H1 (cell line): ENCODE results near the gene FA2H. TPM values are rescaled to one million over a fixed set of nuclear protein-coding genes. Genes with fewer than 3 reads are reported as not detected.

Experiments used
- CTCF ChIA-PET: fragments of 300-600 bp; sonication (Branson Sonifier 250); formaldehyde crosslinking; loops from one replicate; lab custom pipeline; 2021; ENCODE audit not compliant: partially characterized antibody; lab: Charles Lee
- POLR2A ChIA-PET: fragments of 300-600 bp; sonication (Branson Sonifier 250); formaldehyde crosslinking; loops from one replicate; lab custom pipeline; 2021; ENCODE audit warnings: inconsistent platforms; ENCODE audit not compliant: partially characterized antibody; lab: Charles Lee
- DNase-seq, 2 experiments: peaks; one replicate each; pipeline versions ENCODE4 v3.0.0 to v3.0.0-alpha.2; 2010 to 2022; ENCODE audit warnings: low spot score in 2 of 2, low read depth in 1 of 2, mixed read lengths in 1 of 2
- FAIRE-seq: peaks from 2 replicates; lab custom pipeline; 2011; peaks lifted over from hg19 to GRCh38; lab: Jason Lieb, UNC
- H2AFZ ChIP-seq: 2 replicates; pipeline ENCODE4 v1.8.1; 2012; ENCODE audit warnings: low read length, inconsistent platforms
- H2AK5ac ChIP-seq: 2 replicates; pipeline ENCODE4 v1.6.1; 2013; ENCODE audit warnings: low read depth, low read length
- H2BK120ac ChIP-seq: replicated peaks from 2 replicates; pipeline ENCODE3; 2013; ENCODE audit warnings: low read depth, low read length, inconsistent platforms
- H2BK12ac ChIP-seq: 2 replicates; pipeline ENCODE4 v1.6.1; 2013; ENCODE audit warnings: low read depth, low read length
- H2BK15ac ChIP-seq: 2 replicates; pipeline ENCODE4 v1.6.1; 2013; ENCODE audit warnings: low read length
- H2BK20ac ChIP-seq: 2 replicates; pipeline ENCODE4 v1.6.1; 2013; ENCODE audit warnings: low read length
- H2BK5ac ChIP-seq: 2 replicates; pipeline ENCODE4 v1.6.1; 2013; ENCODE audit warnings: low read depth, low read length
- H3K14ac ChIP-seq: 2 replicates; pipeline ENCODE4 v1.6.1; 2013; ENCODE audit warnings: inconsistent platforms; ENCODE audit not compliant: insufficient read length
- H3K18ac ChIP-seq: 2 replicates; pipeline ENCODE4 v1.6.1; 2013; ENCODE audit warnings: low read length; ENCODE audit errors: extremely low read depth
- H3K23ac ChIP-seq: 2 replicates; pipeline ENCODE4 v1.6.1; 2013; ENCODE audit warnings: inconsistent platforms; ENCODE audit not compliant: insufficient read length
- H3K23me2 ChIP-seq: 2 replicates; pipeline ENCODE4 v1.6.1; 2013; ENCODE audit warnings: low read depth, low read length
- H3K27ac ChIP-seq: 2 replicates; pipeline ENCODE4 v1.6.1; 2011; ENCODE audit warnings: low read depth, low read length, inconsistent platforms
- H3K27me3 ChIP-seq, 4 experiments: replicated peaks in 1 of 4; 1 replicate in 1 of 4; 2 replicates in 3 of 4; pipeline versions ENCODE4 v1.6.1 to v1.8.1; 2011 to 2013; ENCODE audit warnings: low read length in 3 of 4, mild to moderate bottlenecking in 3 of 4, inconsistent platforms in 2 of 4, mixed read lengths in 2 of 4, moderate library complexity in 1 of 4; ENCODE audit not compliant: control insufficient read depth in 3 of 4, insufficient read depth in 3 of 4; ENCODE audit errors: extremely low read depth in 1 of 4
- H3K36me3 ChIP-seq, 4 experiments: 2 replicates each; pipeline versions ENCODE4 v1.6.1 to v1.8.1; 2011 to 2013; ENCODE audit warnings: mild to moderate bottlenecking in 4 of 4, low read length in 3 of 4, moderate library complexity in 2 of 4, control low read depth in 1 of 4, inconsistent platforms in 1 of 4; ENCODE audit not compliant: insufficient read depth in 4 of 4, control insufficient read depth in 2 of 4
- H3K4ac ChIP-seq: replicated peaks from 2 replicates; pipeline ENCODE3; 2013; ENCODE audit warnings: low read length, low read depth, mixed read lengths, inconsistent platforms; ENCODE audit not compliant: insufficient read length
- H3K4me1 ChIP-seq, 4 experiments: replicated peaks in 1 of 4; 1 replicate in 1 of 4; 2 replicates in 3 of 4; pipeline versions ENCODE4 v1.6.1 to v1.8.1; 2011 to 2013; ENCODE audit warnings: low read length in 3 of 4, inconsistent platforms in 2 of 4, mixed read lengths in 1 of 4; ENCODE audit not compliant: insufficient read depth in 4 of 4, control insufficient read depth in 3 of 4
- H3K4me2 ChIP-seq, 2 experiments: 2 replicates each; pipeline versions ENCODE4 v1.6.1 to v1.8.1; 2011 to 2013; ENCODE audit warnings: low read depth in 2 of 2, low read length in 2 of 2, control low read depth in 1 of 2, inconsistent platforms in 1 of 2, mild to moderate bottlenecking in 1 of 2; ENCODE audit not compliant: insufficient read depth in 1 of 2
- H3K4me3 ChIP-seq, 4 experiments: fragments of 200-600, 300-600 bp in 1 of 4; sonication (generic), shearing (Covaris generic), sonication (Bioruptor Twin) in 1 of 4; 2 replicates each; pipeline versions ENCODE4 v1.5.1 to v1.8.1; 2011 to 2016; ENCODE audit warnings: low read length in 4 of 4, low read depth in 3 of 4, control low read depth in 2 of 4, inconsistent platforms in 2 of 4, mild to moderate bottlenecking in 2 of 4, mixed read lengths in 1 of 4, moderate library complexity in 1 of 4; ENCODE audit not compliant: insufficient read depth in 2 of 4; ENCODE audit errors: extremely low read depth in 1 of 4
- H3K56ac ChIP-seq: replicated peaks from 2 replicates; pipeline ENCODE3; 2013; ENCODE audit warnings: low read depth, mild to moderate bottlenecking, mixed read lengths, low read length, inconsistent platforms; ENCODE audit not compliant: insufficient read length
- H3K79me1 ChIP-seq: 2 replicates; pipeline ENCODE4 v1.6.1; 2013; ENCODE audit warnings: low read depth, low read length, control low read depth
- H3K79me2 ChIP-seq, 2 experiments: 2 replicates each; pipeline versions ENCODE4 v1.6.1 to v1.8.1; 2012 to 2013; ENCODE audit warnings: low read length in 2 of 2, mild to moderate bottlenecking in 2 of 2, inconsistent platforms in 1 of 2; ENCODE audit not compliant: insufficient read depth in 2 of 2, control insufficient read depth in 1 of 2
- H3K9ac ChIP-seq, 4 experiments: replicated peaks in 1 of 4; 1 replicate in 1 of 4; 2 replicates in 3 of 4; pipeline versions ENCODE4 v1.6.1 to v1.8.1; 2011 to 2013; ENCODE audit warnings: low read depth in 3 of 4, low read length in 3 of 4, control low read depth in 2 of 4, mild to moderate bottlenecking in 2 of 4, moderate library complexity in 2 of 4, inconsistent platforms in 1 of 4; ENCODE audit errors: extremely low read depth in 1 of 4
- H3K9me3 ChIP-seq, 2 experiments: 2 replicates each; pipeline versions ENCODE4 v1.6.1 to v1.8.1; 2012 to 2013; ENCODE audit warnings: mild to moderate bottlenecking in 2 of 2, moderate library complexity in 2 of 2, control low read depth in 1 of 2, inconsistent platforms in 1 of 2, low read depth in 1 of 2, low read length in 1 of 2, mixed read lengths in 1 of 2; ENCODE audit not compliant: insufficient read depth in 2 of 2
- H4K20me1 ChIP-seq, 2 experiments: replicated peaks in 1 of 2; 2 replicates each; pipeline versions ENCODE3 to v1.8.1; 2011 to 2013; ENCODE audit warnings: inconsistent platforms in 2 of 2, low read length in 2 of 2, mild to moderate bottlenecking in 1 of 2; ENCODE audit not compliant: insufficient read depth in 2 of 2, control insufficient read depth in 1 of 2
- H4K5ac ChIP-seq: 2 replicates; pipeline ENCODE4 v1.6.1; 2013; ENCODE audit warnings: low read length, low read depth, mixed read lengths, inconsistent platforms; ENCODE audit not compliant: insufficient read length
- H4K8ac ChIP-seq: 2 replicates; pipeline ENCODE4 v1.8.0; 2013; ENCODE audit warnings: mild to moderate bottlenecking, moderate library complexity, low read length, inconsistent platforms; ENCODE audit not compliant: insufficient read depth; ENCODE audit errors: extremely low read depth
- H4K91ac ChIP-seq: replicated peaks from 2 replicates; pipeline ENCODE3; 2013; ENCODE audit warnings: low read length, mixed read lengths, inconsistent platforms; ENCODE audit not compliant: insufficient read length
- CTCF ChIP-seq, 3 experiments: IDR thresholded peaks; 1 replicate in 2 of 3; 2 replicates in 1 of 3; pipeline versions ENCODE4 v1.5.1 to v1.6.1; 2011; ENCODE audit warnings: low read length in 3 of 3, mild to moderate bottlenecking in 3 of 3, inconsistent platforms in 2 of 3, low read depth in 1 of 3, moderate library complexity in 1 of 3; ENCODE audit not compliant: insufficient read depth in 1 of 3; ENCODE audit errors: control extremely low read depth in 1 of 3
- FOSL1 ChIP-seq: IDR thresholded peaks from 2 replicates; pipeline ENCODE4 v1.6.1; 2011; ENCODE audit warnings: mild to moderate bottlenecking, low read depth, low read length, moderate library complexity; ENCODE audit not compliant: insufficient read depth
- GABPA ChIP-seq: IDR thresholded peaks from 2 replicates; pipeline ENCODE4 v1.6.1; 2011; ENCODE audit warnings: mild to moderate bottlenecking, low read length, moderate library complexity, borderline replicate concordance; ENCODE audit not compliant: insufficient read depth
- PHF8 ChIP-seq: fragments of 200-600 bp; sonication (generic); conservative IDR thresholded peaks from 2 replicates; pipeline ENCODE4 v1.7.1; 2012; ENCODE audit warnings: low read depth, mild to moderate bottlenecking, inconsistent platforms, low read length, moderate library complexity
- POLR2AphosphoS5 ChIP-seq: IDR thresholded peaks from 2 replicates; pipeline ENCODE4 v1.6.1; 2011; ENCODE audit warnings: low read depth, low read length
- SIX5 ChIP-seq: IDR thresholded peaks from 2 replicates; pipeline ENCODE4 v1.6.1; 2011; ENCODE audit warnings: mild to moderate bottlenecking, low read depth, low read length
- SUZ12 ChIP-seq: fragments of 200-600 bp; sonication (generic); IDR thresholded peaks from 2 replicates; pipeline ENCODE4 v1.6.1; 2012; ENCODE audit warnings: mild to moderate bottlenecking, inconsistent platforms, low read length, moderate library complexity, mixed read lengths
- TAF7 ChIP-seq: optimal IDR thresholded peaks from 2 replicates; pipeline ENCODE3; 2011; ENCODE audit warnings: low read depth, mild to moderate bottlenecking, inconsistent platforms, low read length, moderate library complexity, borderline replicate concordance
- YY1 ChIP-seq: IDR thresholded peaks from 2 replicates; pipeline ENCODE4 v1.6.1; 2011; ENCODE audit warnings: low read depth, mild to moderate bottlenecking, low read length
- ZNF274 ChIP-seq: IDR thresholded peaks from 2 replicates; pipeline ENCODE4 v1.7.0; 2012; ENCODE audit warnings: low read length, borderline replicate concordance; ENCODE audit errors: extremely low read depth
- WGBS, 2 experiments: shearing (Covaris generic) in 1 of 2; methylation state at CpG; one replicate each; pipeline versions ENCODE4 v1.1.6 to v1.1.7; 2013 to 2015; ENCODE audit warnings: low lambda C conversion rate in 2 of 2, mixed read lengths in 2 of 2, inconsistent platforms in 1 of 2, low coverage in 1 of 2, missing lambda C conversion rate in 1 of 2; ENCODE audit not compliant: insufficient replicate concordance in 2 of 2, insufficient coverage in 1 of 2, insufficient read length in 1 of 2; ENCODE audit errors: extremely low coverage in 1 of 2, missing lambda C conversion rate in 1 of 2; 5-methylcytosine and 5-hydroxymethylcytosine counted together
- polyA plus RNA-seq, 7 experiments: library from polyadenylated mRNA; depleted of rRNA in 3 of 7; stranded (reverse) in 5 of 7; unstranded in 2 of 7; fragments of >200 nt in 5 of 7; fragments of 200-250 nt in 2 of 7; gene quantifications; 1 replicate in 5 of 7; 2 replicates in 1 of 7; 4 replicates in 1 of 7; pipeline versions ENCODE4 v1.2.1 to v1.2.3, GENCODE V29; 2011 to 2013; ENCODE audit warnings: missing spikeins in 2 of 7, mixed read lengths in 2 of 7
- total RNA-seq: library from RNA; stranded (reverse); fragmentation: NEBNext Ultra II Directional; extraction: Animal tissue kit (Norgen Biotek cat#: 25700); gene quantifications from 2 replicates; pipeline ENCODE4 v1.2.1, GENCODE V29; 2021

Gene FA2H
- total and polyA plus RNA-seq, 2 of the 8 experiments (the other 6 are each of a cell fraction or from before 2014, with no cell fraction given) = 2.1 to 2.5 TPM

GRCh38 chr16:74795104-74795503 is 20.5 kb upstream of the FA2H start:
- no peak overlapping the region for H3K4me3 ChIP-seq
- no peak overlapping the region for H3K9ac ChIP-seq
- no peak overlapping the region for H2AK5ac ChIP-seq
- WGBS, 2 experiments = 84% methylated on average over 2 of the region's 2 CpGs; no CpG with 5 or more reads in 1 of the 2 experiments
- H4K8ac ChIP-seq = no peak overlapping the region
- no peak overlapping the region for H2BK5ac ChIP-seq
- H3K23me2 ChIP-seq = no peaks in the 10 kb centered on the region
- no peak overlapping the region for H2BK12ac ChIP-seq
- no peak overlapping the region for H2BK15ac ChIP-seq
- H3K79me1 ChIP-seq = no peaks in the 10 kb centered on the region
- no peaks in the 10 kb centered on the region for H3K27me3 ChIP-seq
- H3K9me3 ChIP-seq = peaks cover 0 to 8% of the 10 kb centered on the region in 2 experiments; a peak in 1 of 4 replicates
- no peak overlapping the region for H3K4ac ChIP-seq
- DNase-seq (no peak), FAIRE-seq (no peak)
- no peak overlapping the region for H2BK20ac ChIP-seq
- no peak overlapping the region for H3K23ac ChIP-seq
- no peak overlapping the region for H3K18ac ChIP-seq
- no peak overlapping the region for H4K5ac ChIP-seq
- H4K91ac ChIP-seq = no peak overlapping the region
- no peaks in the 10 kb centered on the region for H3K79me2 ChIP-seq
- no peaks in the 10 kb centered on the region; a peak in 2 of 8 replicates for H3K36me3 ChIP-seq
- H4K20me1 ChIP-seq = no peaks in the 10 kb centered on the region
- H3K56ac ChIP-seq = no peak overlapping the region
- no peak overlapping the region for H2BK120ac ChIP-seq
- H3K27ac ChIP-seq = no peak overlapping the region
- H3K4me2 ChIP-seq = no peak overlapping the region
- H3K14ac ChIP-seq = no peak overlapping the region
- no peaks in the 10 kb centered on the region for H3K4me1 ChIP-seq
- no peak overlapping the region for H2AFZ ChIP-seq
- POLR2A ChIA-PET = interaction anchor here (0.9 kb wide), 1 partner anchor 58 kb away, joined by 3 read pairs; no protein-coding TSS in a partner anchor
- CTCF ChIA-PET = interaction anchor here (0.7 to 2.8 kb wide), 12 partner anchors 9 to 134 kb away, joined by 3 to 16 read pairs (median 4); partner anchors contain the start of gene FA2H
- TF ChIP-seq SUZ12 (no peak), SIX5 (no peak), YY1 (no peak), FOSL1 (no peak), POLR2AphosphoS5 (no peak), TAF7 (no peak), PHF8 (no peak), GABPA (no peak), CTCF (IDR thresholded peaks at IDR 0.05; ENCODE audit: control extremely low read depth in 1 of 3, insufficient read depth in 1 of 3, low read depth in 1 of 3, low read length in 3 of 3) (no peak), ZNF274 (no peak)
